Measurements from ENCODE around the gene EFEMP2.
A peak's percentile ranks its signal among the peaks of the same experiment; 100 is the strongest.
"Not testable (repeated sequence)": the region's sequence is repeated elsewhere in the genome, so short reads cannot be mapped to it uniquely, and the experiment has no call there.

Gene EFEMP2

GRCh38 chr11:65854161-65854592, 18.4 kb downstream of the EFEMP2 start:
- no peak for DNase-seq

- no peak for DNase-seq
These were observed 19.2 kb downstream of the EFEMP2 start for GRCh38 chr11:65853246-65853979.

- no peak for DNase-seq
These were observed 19.9 kb downstream of the EFEMP2 start for GRCh38 chr11:65852508-65853245.

- no peak for DNase-seq
These were observed 20.6 kb downstream of the EFEMP2 start for GRCh38 chr11:65851811-65852507.

GRCh38 chr11:65851083-65851579, 21.5 kb downstream of the EFEMP2 start:
- DNase-seq, result no peak

GRCh38 chr11:65850217-65851082, 22.1 kb downstream of the EFEMP2 start:
- no peak for DNase-seq

GRCh38 chr11:65849771-65850216, 22.8 kb downstream of the EFEMP2 start:
- DNase-seq, result no peak

GRCh38 chr11:65849366-65849765, 23.2 kb downstream of the EFEMP2 start:
- DNase-seq, result no peak

- not testable (repeated sequence) for DNase-seq
These were observed 23.9 kb downstream of the EFEMP2 start for GRCh38 chr11:65848693-65849092.

GRCh38 chr11:65847746-65848145, 24.9 kb downstream of the EFEMP2 start:
- DNase-seq, result no peak

GRCh38 chr11:65844231-65844872, 28.2 kb downstream of the EFEMP2 start:
- no peak for DNase-seq

GRCh38 chr11:65843811-65844210, 28.8 kb downstream of the EFEMP2 start:
- no peak for DNase-seq

- DNase-seq, result no peak
These were observed 30.5 kb downstream of the EFEMP2 start for GRCh38 chr11:65842144-65842543.

- no peak for DNase-seq
These were observed 38.4 kb downstream of the EFEMP2 start for GRCh38 chr11:65834202-65834601.

- DNase-seq, result peak; percentile 97
These were observed 39.1 kb downstream of the EFEMP2 start, which contains the start of gene SNX32 for GRCh38 chr11:65833297-65834030. SNX32 (plus strand) TSS chr11:65833963; CDS start chr11:65834066, 103 bp downstream.

- not testable (repeated sequence) for DNase-seq
These were observed 40.4 kb downstream of the EFEMP2 start for GRCh38 chr11:65832231-65832630.

- no peak for DNase-seq
These were observed 43.1 kb downstream of the EFEMP2 start for GRCh38 chr11:65829459-65829858.

GRCh38 chr11:65826984-65827735, 45.4 kb downstream of the EFEMP2 start:
- no peak for DNase-seq

- DNase-seq, result no peak
These were observed 49.6 kb downstream of the EFEMP2 start for GRCh38 chr11:65822776-65823528.

Measured in CD4-positive, alpha-beta T cell treated with Interleukin-17A for 4 hours (primary cell).